K562 (cell line): ENCODE measurements around the gene DOK1. TPM values are rescaled to one million over a fixed set of nuclear protein-coding genes. Genes with fewer than 3 reads are reported as not detected.

Experiments
- ATF7 ChIP-seq: fragments of 450-650 bp; IDR thresholded peaks from 2 replicates; pipeline ENCODE4 v1.7.1; 2014; ENCODE audit warnings: mild to moderate bottlenecking, moderate library complexity
- FOXK2 ChIP-seq, 2 experiments: fragments of 450-650 bp; IDR thresholded peaks in 1 of 2; conservative IDR thresholded peaks in 1 of 2; 2 replicates each; pipeline ENCODE4 v1.6.1; 2016; ENCODE audit warnings: low read depth in 2 of 2, mild to moderate bottlenecking in 1 of 2
- HNRNPK ChIP-seq: fragments of 200-400 bp; formaldehyde crosslinking; IDR thresholded peaks from one replicate; pipeline ENCODE4 v1.6.1; 2018; ENCODE audit warnings: mild to moderate bottlenecking, low read depth, low read length; ENCODE audit not compliant: poor library complexity, severe bottlenecking
- KAT2B ChIP-seq: IDR thresholded peaks from one replicate; pipeline ENCODE4 v1.6.1; 2012; ENCODE audit warnings: low read depth, mild to moderate bottlenecking, control low read depth, inconsistent platforms, low read length, moderate library complexity
- KLF10 ChIP-seq: fragments of 250-450 bp; sonication (Bioruptor Pico); IDR thresholded peaks from 2 replicates; pipeline ENCODE4 v1.6.1; 2021; ENCODE audit warnings: matching md5 sums
- KLF16 ChIP-seq: IDR thresholded peaks from 2 replicates; pipeline ENCODE4 v1.6.1; 2016; ENCODE audit warnings: antibody characterized with exemption
- NFIC ChIP-seq: fragments of 450-650 bp; IDR thresholded peaks from 2 replicates; pipeline ENCODE4 v1.6.1; 2017; ENCODE audit warnings: mild to moderate bottlenecking, inconsistent platforms
- NFRKB ChIP-seq: fragments of 450-650 bp; IDR thresholded peaks from 2 replicates; pipeline ENCODE4 v1.6.1; 2016; ENCODE audit warnings: low read depth
- RAD21 ChIP-seq, 2 experiments: fragments of 250-450 bp in 1 of 2; fragments of 450-650 bp in 1 of 2; sonication (Bioruptor Pico) in 1 of 2; formaldehyde crosslinking in 1 of 2; IDR thresholded peaks in 1 of 2; conservative IDR thresholded peaks in 1 of 2; 2 replicates each; pipeline versions ENCODE4 v1.4.0 to v1.8.0; 2020 to 2022; ENCODE audit warnings: mild to moderate bottlenecking in 2 of 2, moderate library complexity in 1 of 2
- RAD51 ChIP-seq: fragments of 450-650 bp; IDR thresholded peaks from 2 replicates; pipeline ENCODE4 v1.7.1; 2016; ENCODE audit warnings: low read depth, mild to moderate bottlenecking, borderline replicate concordance
- SMARCA4 ChIP-seq: fragments of 450-650 bp; IDR thresholded peaks from 2 replicates; pipeline ENCODE4 v1.6.1; 2016
- SNRNP70 ChIP-seq: fragments of 200-400 bp; formaldehyde crosslinking; optimal IDR thresholded peaks from 2 replicates; pipeline ENCODE3; 2017; ENCODE audit warnings: low read depth, low read length
- ZKSCAN3 ChIP-seq: fragments of 250-450 bp; sonication (Bioruptor Pico); IDR thresholded peaks from 2 replicates; pipeline ENCODE4 v1.4.0; 2020
- ZNF121 ChIP-seq: sonication (generic); formaldehyde crosslinking; conservative IDR thresholded peaks from 2 replicates; pipeline ENCODE4 v1.8.0; 2022; ENCODE audit warnings: missing genetic modification reagents
- ZNF3 ChIP-seq: fragments of 250-450 bp; sonication (Bioruptor Pico); IDR thresholded peaks from 2 replicates; pipeline ENCODE4 v1.5.0; 2021; ENCODE audit warnings: mild to moderate bottlenecking, moderate library complexity
- polyA plus RNA-seq, 8 experiments: library from polyadenylated mRNA; depleted of rRNA in 4 of 8; stranded (reverse) in 5 of 8; unstranded in 3 of 8; fragments of >200 nt; fragmentation: Nextera tagmentation in 2 of 8; fragmentation: Illumina TruSeq in 1 of 8; extraction: Ambion mirVana in 2 of 8; extraction: Trizol in 1 of 8; gene quantifications; 2 replicates each; pipeline versions ENCODE4 v1.2.1 to v1.2.3, GENCODE V29; 2011 to 2014; ENCODE audit warnings: inconsistent platforms in 1 of 8, missing spikeins in 1 of 8
- total RNA-seq, 7 experiments: library from RNA; depleted of rRNA in 6 of 7; stranded (reverse); fragments of >200 nt in 6 of 7; fragmentation: Illumina TruSeq in 2 of 7; extraction: Trizol in 2 of 7; gene quantifications; 2 replicates each; pipeline versions ENCODE4 v1.2.1 to v1.2.3, GENCODE V29; 2011 to 2021; ENCODE audit warnings: low replicate concordance in 1 of 7
- TF ChIP-seq, protein P1 (sequence below), 2 experiments: fragments of 450-650 bp; formaldehyde crosslinking in 1 of 2; IDR thresholded peaks; 2 replicates each; pipeline versions ENCODE4 v1.4.0 to v1.6.1; 2014 to 2020; ENCODE audit warnings: mild to moderate bottlenecking in 2 of 2, borderline replicate concordance in 1 of 2, low read depth in 1 of 2
- TF ChIP-seq, protein P2 (sequence below): sonication (generic); formaldehyde crosslinking; IDR thresholded peaks from 2 replicates; pipeline ENCODE4 v1.8.1; 2023; ENCODE audit warnings: mild to moderate bottlenecking, missing genetic modification reagents

Gene DOK1
- total and polyA plus RNA-seq, 9 of the 15 experiments (the other 6 are each of a cell fraction or from before 2014, with no cell fraction given) = 0.59 to 36.4 (median 16.1) TPM

DNA sequence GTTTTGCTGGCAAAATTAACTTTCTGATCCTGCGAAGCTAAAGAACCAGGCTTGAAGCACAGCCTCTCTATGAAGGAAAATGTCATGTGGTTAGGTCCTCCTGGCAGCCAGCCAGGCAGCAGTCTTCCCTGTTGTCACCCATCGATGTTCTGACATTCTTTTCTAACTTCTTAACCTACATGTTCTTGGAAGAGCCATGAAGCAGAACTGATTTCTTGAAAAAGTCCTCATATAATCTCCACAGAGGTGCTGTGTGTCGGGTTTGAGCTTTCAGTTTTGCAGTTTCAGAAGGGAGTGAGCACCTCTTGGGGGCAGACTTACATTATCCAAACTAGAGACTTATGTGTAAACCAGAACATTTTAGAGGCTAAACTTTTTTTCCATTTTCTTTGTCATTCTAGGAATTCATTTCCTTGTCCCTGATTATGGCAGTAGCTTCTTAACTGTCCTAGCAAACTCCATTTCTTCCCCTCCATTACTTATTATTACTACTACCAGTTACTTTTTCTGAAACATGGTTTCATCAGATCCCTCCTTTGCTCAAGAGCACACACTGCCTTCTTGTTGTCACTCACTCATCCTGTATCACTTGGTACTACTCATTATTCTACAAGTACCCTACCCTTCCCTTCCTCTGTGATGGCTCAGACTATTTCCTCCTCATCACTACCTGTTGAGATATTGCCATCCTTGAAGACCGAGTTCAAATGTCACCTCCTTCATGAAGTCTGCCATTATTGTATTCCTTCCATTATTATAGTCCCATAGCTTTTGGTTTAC lies 31.1 kb downstream of the DOK1 start (continued):
- TF ChIP-seq, protein P1, sequence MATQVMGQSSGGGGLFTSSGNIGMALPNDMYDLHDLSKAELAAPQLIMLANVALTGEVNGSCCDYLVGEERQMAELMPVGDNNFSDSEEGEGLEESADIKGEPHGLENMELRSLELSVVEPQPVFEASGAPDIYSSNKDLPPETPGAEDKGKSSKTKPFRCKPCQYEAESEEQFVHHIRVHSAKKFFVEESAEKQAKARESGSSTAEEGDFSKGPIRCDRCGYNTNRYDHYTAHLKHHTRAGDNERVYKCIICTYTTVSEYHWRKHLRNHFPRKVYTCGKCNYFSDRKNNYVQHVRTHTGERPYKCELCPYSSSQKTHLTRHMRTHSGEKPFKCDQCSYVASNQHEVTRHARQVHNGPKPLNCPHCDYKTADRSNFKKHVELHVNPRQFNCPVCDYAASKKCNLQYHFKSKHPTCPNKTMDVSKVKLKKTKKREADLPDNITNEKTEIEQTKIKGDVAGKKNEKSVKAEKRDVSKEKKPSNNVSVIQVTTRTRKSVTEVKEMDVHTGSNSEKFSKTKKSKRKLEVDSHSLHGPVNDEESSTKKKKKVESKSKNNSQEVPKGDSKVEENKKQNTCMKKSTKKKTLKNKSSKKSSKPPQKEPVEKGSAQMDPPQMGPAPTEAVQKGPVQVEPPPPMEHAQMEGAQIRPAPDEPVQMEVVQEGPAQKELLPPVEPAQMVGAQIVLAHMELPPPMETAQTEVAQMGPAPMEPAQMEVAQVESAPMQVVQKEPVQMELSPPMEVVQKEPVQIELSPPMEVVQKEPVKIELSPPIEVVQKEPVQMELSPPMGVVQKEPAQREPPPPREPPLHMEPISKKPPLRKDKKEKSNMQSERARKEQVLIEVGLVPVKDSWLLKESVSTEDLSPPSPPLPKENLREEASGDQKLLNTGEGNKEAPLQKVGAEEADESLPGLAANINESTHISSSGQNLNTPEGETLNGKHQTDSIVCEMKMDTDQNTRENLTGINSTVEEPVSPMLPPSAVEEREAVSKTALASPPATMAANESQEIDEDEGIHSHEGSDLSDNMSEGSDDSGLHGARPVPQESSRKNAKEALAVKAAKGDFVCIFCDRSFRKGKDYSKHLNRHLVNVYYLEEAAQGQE (IDR thresholded peaks at IDR 0.05; ENCODE audit: borderline replicate concordance) = peak; percentile 27; the same call in 1 of the 2 replicates
- TF ChIP-seq, protein P1 (CRISPR knock-in tag; IDR thresholded peaks at IDR 0.05; ENCODE audit: low read depth) = no peak
- no peak for TF ChIP-seq HNRNPK
- TF ChIP-seq KLF16 = no peak
- TF ChIP-seq ZNF121 = no peak
- no peak for TF ChIP-seq ZNF3
- TF ChIP-seq SMARCA4 = peak; percentile 63; the same call in 1 of the 2 replicates
- peak; percentile 57 to 67 for TF ChIP-seq RAD21 (CRISPR knock-in tag; conservative IDR thresholded peaks at IDR 0.05 in 1 of 2, IDR thresholded peaks at IDR 0.05 in 1 of 2)
- TF ChIP-seq RAD51 = 0 out of 2 replicates have a peak, but pooled peaks have one; percentile 10
- TF ChIP-seq NFRKB = 0 out of 2 replicates have a peak, but pooled peaks have one; percentile 16
- TF ChIP-seq, protein P2, sequence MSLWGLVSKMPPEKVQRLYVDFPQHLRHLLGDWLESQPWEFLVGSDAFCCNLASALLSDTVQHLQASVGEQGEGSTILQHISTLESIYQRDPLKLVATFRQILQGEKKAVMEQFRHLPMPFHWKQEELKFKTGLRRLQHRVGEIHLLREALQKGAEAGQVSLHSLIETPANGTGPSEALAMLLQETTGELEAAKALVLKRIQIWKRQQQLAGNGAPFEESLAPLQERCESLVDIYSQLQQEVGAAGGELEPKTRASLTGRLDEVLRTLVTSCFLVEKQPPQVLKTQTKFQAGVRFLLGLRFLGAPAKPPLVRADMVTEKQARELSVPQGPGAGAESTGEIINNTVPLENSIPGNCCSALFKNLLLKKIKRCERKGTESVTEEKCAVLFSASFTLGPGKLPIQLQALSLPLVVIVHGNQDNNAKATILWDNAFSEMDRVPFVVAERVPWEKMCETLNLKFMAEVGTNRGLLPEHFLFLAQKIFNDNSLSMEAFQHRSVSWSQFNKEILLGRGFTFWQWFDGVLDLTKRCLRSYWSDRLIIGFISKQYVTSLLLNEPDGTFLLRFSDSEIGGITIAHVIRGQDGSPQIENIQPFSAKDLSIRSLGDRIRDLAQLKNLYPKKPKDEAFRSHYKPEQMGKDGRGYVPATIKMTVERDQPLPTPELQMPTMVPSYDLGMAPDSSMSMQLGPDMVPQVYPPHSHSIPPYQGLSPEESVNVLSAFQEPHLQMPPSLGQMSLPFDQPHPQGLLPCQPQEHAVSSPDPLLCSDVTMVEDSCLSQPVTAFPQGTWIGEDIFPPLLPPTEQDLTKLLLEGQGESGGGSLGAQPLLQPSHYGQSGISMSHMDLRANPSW (CRISPR knock-in tag) = no peak
- peak; percentile 95 for TF ChIP-seq NFIC
- no peak for TF ChIP-seq ZKSCAN3 (CRISPR knock-in tag)
- no peak for TF ChIP-seq KAT2B
- TF ChIP-seq SNRNP70 = no peak
- TF ChIP-seq FOXK2 (conservative IDR thresholded peaks at IDR 0.05 in 1 of 2, IDR thresholded peaks at IDR 0.05 in 1 of 2; ENCODE audit: low read depth in 2 of 2) = 0 out of 4 replicates have a peak, but pooled peaks of 1 of the 2 experiments have one; percentile 24
- no peak for TF ChIP-seq KLF10 (CRISPR knock-in tag)
- 0 out of 2 replicates have a peak, but pooled peaks have one; percentile 7 for TF ChIP-seq ATF7
